OCI-LY3 (cell line): Measurements from ENCODE around the gene ABCF3.

Source experiments
- CTCF ChIP-seq: fragments of 200-600, 300-600 bp; sonication (generic); IDR thresholded peaks from 2 replicates; pipeline ENCODE4 v1.5.1; 2014; ENCODE audit warnings: antibody characterized with exemption, low read length, low read depth
- EZH2phosphoT487 ChIP-seq: fragments of 200-600 bp; shearing (Covaris generic); IDR thresholded peaks from 2 replicates; pipeline ENCODE4 v1.6.1; 2018; ENCODE audit warnings: antibody characterized with exemption, mixed run types, low read depth

GRCh38 chr3:184155644-184156521 is 30.1 kb upstream of the ABCF3 start:
- no peak for TF ChIP-seq CTCF
- no peak for TF ChIP-seq EZH2phosphoT487
